Right lobe of liver (tissue), 4 donors: ENCODE data around the gene MMP8.

Experiments
- CTCF ChIP-seq, 4 donors: fragments of 200-600 bp in 3 of 4; fragments of 450-650 bp in 1 of 4; IDR thresholded peaks; one replicate each; pipeline versions ENCODE4 v1.5.1 to v1.8.0; 2016 to 2022; ENCODE audit warnings: antibody characterized with exemption in 4 of 4, mild to moderate bottlenecking in 2 of 4
- POLR2A ChIP-seq: fragments of 450-650 bp; IDR thresholded peaks from one replicate; pipeline ENCODE4 v1.6.1; 2017; ENCODE audit warnings: antibody characterized with exemption, mild to moderate bottlenecking
- donor health status: DM: no; HTN: no; CAD: no.
- donor health status: DM: no; HTN: no; CAD: no.
- donor health status: DM: no; HTN: yes; CAD: no.

- no peak for TF ChIP-seq CTCF (IDR thresholded peaks at IDR 0.05)
- no peak for TF ChIP-seq POLR2A
Observed at GRCh38 chr11:102729849-102730815, 5.4 kb upstream of the MMP8 start.
